Lower leg skin (tissue), 3 donors: ENCODE results near the gene MGRN1.

Experiments used
- CTCF ChIP-seq, 3 donors: fragments of 450-650 bp; IDR thresholded peaks; one replicate each; pipeline ENCODE4 v1.5.1; 2016; ENCODE audit warnings: antibody characterized with exemption in 3 of 3, mild to moderate bottlenecking in 3 of 3, moderate library complexity in 2 of 3
- POLR2A ChIP-seq, 2 donors: fragments of 450-650 bp; IDR thresholded peaks; one replicate each; pipeline ENCODE4 v1.6.1; 2016 to 2017; ENCODE audit warnings: antibody characterized with exemption in 2 of 2, mild to moderate bottlenecking in 1 of 2, moderate library complexity in 1 of 2

GRCh38 chr16:4611337-4612021 lies 13.1 kb upstream of the MGRN1 start:
- TF ChIP-seq POLR2A (IDR thresholded peaks at IDR 0.05) (no peak), CTCF (IDR thresholded peaks at IDR 0.05) (no peak)
